ENCODE data around the gene TMEM61.

Gene TMEM61

DNA sequence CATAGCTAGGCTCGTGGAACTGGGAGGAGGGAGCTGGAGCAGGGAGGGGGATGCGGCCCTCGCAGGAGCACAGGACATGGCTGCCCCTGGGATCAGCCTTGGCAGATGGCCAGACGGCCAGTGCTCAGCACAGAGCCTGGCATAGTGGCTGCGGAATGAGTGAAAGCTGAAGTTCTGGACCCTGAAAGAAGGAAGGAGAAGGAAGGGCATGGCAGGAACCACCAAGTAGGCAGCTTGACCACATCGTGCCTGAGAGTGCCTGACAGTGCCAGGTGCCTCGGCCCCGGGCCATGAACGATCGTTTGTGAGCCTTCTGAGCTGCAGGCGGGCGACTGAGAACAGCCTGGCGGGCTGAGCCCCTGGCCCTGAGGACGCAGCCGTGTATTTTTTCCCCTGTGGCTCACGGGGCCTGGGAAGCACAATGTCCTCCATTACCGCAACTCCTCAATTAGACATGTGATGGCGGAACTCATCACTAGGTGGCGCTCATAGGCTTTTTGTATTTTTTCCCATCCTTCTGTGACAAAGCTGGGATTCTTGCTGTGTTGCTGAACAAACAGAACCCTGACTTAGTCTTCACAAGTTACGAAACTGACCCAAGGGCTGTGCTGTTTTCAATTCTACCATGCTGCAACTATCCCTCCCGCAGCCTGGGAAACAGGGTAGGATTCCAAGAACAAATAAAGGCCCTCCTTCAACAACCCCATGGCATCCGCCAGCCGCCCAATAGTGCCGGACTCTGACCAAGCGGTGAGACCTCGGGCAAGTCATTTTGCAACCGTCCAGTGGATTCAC, 29.9 kb upstream of the TMEM61 start:
- TF ChIP-seq CTCF (IDR thresholded peaks at IDR 0.05; ENCODE audit: low read depth, low read length), result peak; percentile 72
- DNase-seq (ENCODE audit: low read depth in 2 of 2), result peak; percentile 92 to 94
- peak overlapping the region in 1 of 2 donors; percentile 19 for H3K4me3 ChIP-seq (replicated peaks in 1 of 2; ENCODE audit: low read depth in 2 of 2, low read length in 2 of 2)

- no peak for TF ChIP-seq CTCF (IDR thresholded peaks at IDR 0.05; ENCODE audit: low read depth, low read length)
These were observed 28.6 kb upstream of the TMEM61 start for GRCh38 chr1:54951810-54952226.

GRCh38 chr1:54952950-54953718, 27.3 kb upstream of the TMEM61 start:
- no peak for TF ChIP-seq CTCF (IDR thresholded peaks at IDR 0.05; ENCODE audit: low read depth, low read length)
- H3K4me3 ChIP-seq (replicated peaks in 1 of 2; ENCODE audit: low read depth in 2 of 2, low read length in 2 of 2), result no peak overlapping the region
- DNase-seq (ENCODE audit: low read depth in 2 of 2), result peak; percentile 22 to 64

More at GRCh38 chr1:54951810-54952226, 28.6 kb upstream of the TMEM61 start:
- no peak overlapping the region for H3K4me3 ChIP-seq (replicated peaks in 1 of 2; ENCODE audit: low read depth in 2 of 2, low read length in 2 of 2)
- no peak for DNase-seq (ENCODE audit: low read depth in 2 of 2)

DNA sequence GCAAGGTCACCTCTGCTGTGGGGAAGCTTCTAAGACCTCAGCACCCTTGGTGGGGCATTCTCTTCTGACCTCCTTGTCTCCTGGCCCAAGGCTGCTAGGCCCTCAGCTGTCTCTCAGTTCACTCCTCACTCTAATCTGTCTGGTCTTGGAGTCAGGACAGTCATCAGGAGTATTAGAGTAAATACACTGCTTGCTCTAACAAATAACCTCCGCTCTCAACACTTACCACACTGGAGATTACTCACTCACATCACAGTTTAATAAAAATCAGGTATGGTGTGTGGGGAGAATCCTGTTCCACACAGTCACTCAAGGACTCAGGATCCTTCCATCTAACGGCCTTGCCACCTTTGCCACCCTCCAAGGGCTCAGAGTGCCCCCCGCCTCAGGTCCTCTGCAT, 26.6 kb upstream of the TMEM61 start:
- TF ChIP-seq CTCF (IDR thresholded peaks at IDR 0.05; ENCODE audit: low read depth, low read length), result no peak
- no peak for DNase-seq (ENCODE audit: low read depth in 2 of 2)
- H3K4me3 ChIP-seq (replicated peaks in 1 of 2; ENCODE audit: low read depth in 2 of 2, low read length in 2 of 2), result no peak overlapping the region

DNA sequence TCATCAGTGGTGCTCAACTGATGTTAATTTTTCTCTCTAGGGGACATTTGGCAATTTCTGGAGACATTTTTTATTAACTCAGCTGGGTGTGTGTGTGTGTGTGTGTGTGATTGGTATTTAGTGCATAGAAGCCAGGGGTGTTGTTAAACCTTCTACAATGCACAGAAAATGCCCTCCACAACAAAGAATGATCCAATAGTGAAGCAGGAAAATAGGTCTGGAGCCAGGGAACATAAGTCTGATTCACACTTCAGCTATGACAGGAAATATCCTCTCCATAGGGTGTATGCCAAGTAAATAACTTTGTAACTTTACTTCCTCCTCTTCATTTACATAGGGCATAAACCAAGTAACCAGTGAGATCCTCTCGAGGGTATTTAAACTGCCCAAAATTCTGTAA, 25.1 kb upstream of the TMEM61 start:
- no peak overlapping the region for H3K4me3 ChIP-seq (replicated peaks in 1 of 2; ENCODE audit: low read depth in 2 of 2, low read length in 2 of 2)
- TF ChIP-seq CTCF (IDR thresholded peaks at IDR 0.05; ENCODE audit: low read depth, low read length), result no peak
- DNase-seq (ENCODE audit: low read depth in 2 of 2), result peak; percentile 82 to 89

- DNase-seq (ENCODE audit: low read depth in 2 of 2), result no peak
- TF ChIP-seq CTCF (IDR thresholded peaks at IDR 0.05; ENCODE audit: low read depth, low read length), result no peak
- no peak overlapping the region for H3K4me3 ChIP-seq (replicated peaks in 1 of 2; ENCODE audit: low read depth in 2 of 2, low read length in 2 of 2)
These were observed 23.7 kb upstream of the TMEM61 start for GRCh38 chr1:54956726-54957125.
